Upper lobe of right lung (tissue), 1 donor: ENCODE data around the gene MED12L. TPM values are rescaled to one million over a fixed set of nuclear protein-coding genes. Genes with fewer than 3 reads are reported as not detected.

Experiments
- ATAC-seq: fragments of 200-7000 bp; cut with Tn5 transposase; one replicate; pipeline ENCODE4 v1.9.1; 2020; ENCODE audit warnings: mild to moderate bottlenecking, moderate library complexity
- DNase-seq: peaks from one replicate; pipeline ENCODE4 v3.0.0-alpha.2; 2020
- H3K27ac ChIP-seq: fragments of 200-600 bp; one replicate; pipeline ENCODE4 v1.8.0; 2022
- H3K27me3 ChIP-seq: fragments of 200-600 bp; one replicate; pipeline ENCODE4 v1.8.0; 2022; ENCODE audit warnings: mild to moderate bottlenecking
- H3K36me3 ChIP-seq: fragments of 200-600 bp; one replicate; pipeline ENCODE4 v1.8.0; 2022
- H3K4me1 ChIP-seq: fragments of 200-600 bp; one replicate; pipeline ENCODE4 v1.8.0; 2022
- H3K4me3 ChIP-seq: fragments of 200-600 bp; one replicate; pipeline ENCODE4 v1.8.0; 2022; ENCODE audit warnings: mild to moderate bottlenecking
- H3K9me3 ChIP-seq: fragments of 200-600 bp; one replicate; pipeline ENCODE4 v1.8.0; 2022
- intact Hi-C: fragments of 100-400 bp; cut with DNase I; formaldehyde crosslinking; loops from one replicate; pipeline ENCODE4 v1.11.0; 2022
- total RNA-seq: library from RNA; stranded (reverse); fragmentation: NEBNext Ultra II Directional; extraction: Animal tissue kit (Norgen Biotek cat#: 25700); gene quantifications from one replicate; pipeline ENCODE4 v1.2.1, GENCODE V29; 2021
- TF ChIP-seq, protein P1 (sequence below): fragments of 200-600 bp; IDR thresholded peaks from one replicate; pipeline ENCODE4 v1.8.0; 2022; ENCODE audit warnings: antibody characterized with exemption
- donor health status: DM: no; HTN: yes; CAD: no; lungs with severe emphysema.

The MED12L gene
- total RNA-seq, 1 donor from 2014 or later = 0.69 TPM

DNA sequence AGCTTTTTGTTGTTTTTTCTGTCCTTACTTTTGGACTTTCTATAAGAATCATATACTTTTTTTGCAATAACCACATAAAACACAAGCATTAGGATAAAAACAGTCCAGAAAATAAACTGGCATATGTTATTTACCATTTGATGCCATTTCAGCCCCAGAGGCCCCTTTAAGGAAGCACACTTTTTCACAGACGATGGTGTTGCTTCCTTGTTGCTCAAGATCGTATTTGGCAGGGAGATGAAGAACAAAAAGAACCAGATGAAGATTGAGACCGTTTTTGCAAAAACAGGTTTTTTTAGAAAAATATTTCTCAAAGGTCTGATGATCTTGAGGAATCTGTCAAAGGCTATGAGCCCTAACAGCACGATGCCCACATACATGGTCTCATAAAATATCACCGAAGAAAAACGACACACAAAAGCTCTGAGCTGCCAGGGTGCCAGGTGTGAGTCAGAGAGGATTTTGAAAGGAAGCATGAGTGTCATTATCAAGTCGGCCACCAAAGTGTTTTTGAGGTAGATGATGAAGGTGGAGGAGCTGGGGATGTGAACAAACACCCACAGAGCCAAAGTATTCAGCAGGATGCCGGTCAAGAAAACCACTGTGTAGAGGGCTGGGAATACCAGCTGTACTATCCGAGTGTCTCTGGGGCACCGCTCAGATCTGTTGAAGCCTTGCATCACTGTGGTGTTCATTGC is 243.0 kb downstream of the MED12L start:
- no peaks in the 10 kb centered on the region for H3K36me3 ChIP-seq
- H3K4me3 ChIP-seq = peak overlapping the region; percentile 32
- ATAC-seq (peak; percentile 62), DNase-seq (no peak)
- H3K4me1 ChIP-seq = peaks cover 4% of the 10 kb centered on the region
- intact Hi-C loops = no loop called here
- H3K27me3 ChIP-seq = no peaks in the 10 kb centered on the region
- peak overlapping the region; percentile 37 for H3K27ac ChIP-seq
- no peaks in the 10 kb centered on the region for H3K9me3 ChIP-seq
- TF ChIP-seq, protein P1, sequence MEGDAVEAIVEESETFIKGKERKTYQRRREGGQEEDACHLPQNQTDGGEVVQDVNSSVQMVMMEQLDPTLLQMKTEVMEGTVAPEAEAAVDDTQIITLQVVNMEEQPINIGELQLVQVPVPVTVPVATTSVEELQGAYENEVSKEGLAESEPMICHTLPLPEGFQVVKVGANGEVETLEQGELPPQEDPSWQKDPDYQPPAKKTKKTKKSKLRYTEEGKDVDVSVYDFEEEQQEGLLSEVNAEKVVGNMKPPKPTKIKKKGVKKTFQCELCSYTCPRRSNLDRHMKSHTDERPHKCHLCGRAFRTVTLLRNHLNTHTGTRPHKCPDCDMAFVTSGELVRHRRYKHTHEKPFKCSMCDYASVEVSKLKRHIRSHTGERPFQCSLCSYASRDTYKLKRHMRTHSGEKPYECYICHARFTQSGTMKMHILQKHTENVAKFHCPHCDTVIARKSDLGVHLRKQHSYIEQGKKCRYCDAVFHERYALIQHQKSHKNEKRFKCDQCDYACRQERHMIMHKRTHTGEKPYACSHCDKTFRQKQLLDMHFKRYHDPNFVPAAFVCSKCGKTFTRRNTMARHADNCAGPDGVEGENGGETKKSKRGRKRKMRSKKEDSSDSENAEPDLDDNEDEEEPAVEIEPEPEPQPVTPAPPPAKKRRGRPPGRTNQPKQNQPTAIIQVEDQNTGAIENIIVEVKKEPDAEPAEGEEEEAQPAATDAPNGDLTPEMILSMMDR = no peak

DNA sequence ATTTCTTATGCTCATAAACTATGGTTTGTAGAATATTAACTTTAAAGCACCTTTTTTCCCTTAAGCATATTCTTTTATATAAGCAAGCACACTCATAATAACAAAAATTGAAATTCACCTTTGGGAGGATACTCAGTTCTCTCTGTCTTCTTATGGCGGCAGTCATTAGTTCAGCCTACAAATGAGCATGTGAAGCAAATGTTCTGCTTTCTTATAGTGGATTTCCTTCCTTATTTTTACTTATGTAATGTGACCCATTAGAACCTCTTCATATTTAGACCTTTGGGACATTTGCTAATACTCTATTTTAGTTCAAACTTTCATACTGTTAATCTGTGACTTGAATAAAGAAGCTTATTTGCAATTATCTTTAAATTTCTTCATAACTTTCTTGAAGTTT is 243.9 kb downstream of the MED12L start, which contains the start of gene P2RY13:
P2RY13 (minus strand) TSS at position 187 of the 400 bp plus-strand sequence; CDS start at position 166, 21 bp downstream.
- H3K4me1 ChIP-seq = peaks cover 4% of the 10 kb centered on the region
- peak within 1 kb of the TSS; percentile 32 for H3K4me3 ChIP-seq
- H3K27ac ChIP-seq = peak within 1 kb of the TSS; percentile 37
- no peaks in the 10 kb centered on the region for H3K9me3 ChIP-seq
- no peaks in the 10 kb centered on the region for H3K36me3 ChIP-seq
- ATAC-seq (peak; percentile 72), DNase-seq (no peak)
- TF ChIP-seq, protein P1 = no peak
- H3K27me3 ChIP-seq = no peaks in the 10 kb centered on the region
- intact Hi-C loops = no loop called here

DNA sequence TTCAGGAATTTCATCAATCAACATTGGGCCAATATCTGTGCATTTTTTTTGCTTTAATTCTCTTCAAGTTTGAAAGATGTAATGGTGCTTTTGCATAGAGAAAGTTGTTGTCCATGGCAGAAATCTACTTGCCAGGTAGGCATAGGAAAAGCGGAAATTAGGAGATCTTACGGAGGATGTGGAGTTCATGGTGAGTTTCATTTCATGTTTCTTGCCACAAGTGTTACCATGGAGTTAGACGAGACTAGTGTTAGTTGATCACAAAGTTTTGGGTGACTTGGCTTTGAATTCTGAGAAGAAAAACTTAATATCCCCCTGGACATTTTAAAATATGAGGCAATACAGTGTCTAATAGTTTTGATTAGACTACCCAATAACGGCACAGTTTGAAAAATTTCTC is 244.9 kb downstream of the MED12L start:
- no peaks in the 10 kb centered on the region for H3K27me3 ChIP-seq
- H3K4me1 ChIP-seq = peaks cover 4% of the 10 kb centered on the region
- no peaks in the 10 kb centered on the region for H3K36me3 ChIP-seq
- ATAC-seq = peak; percentile 25
- H3K9me3 ChIP-seq = no peaks in the 10 kb centered on the region
- TF ChIP-seq, protein P1 = no peak
- no peak for DNase-seq
- H3K27ac ChIP-seq = no peak overlapping the region
- intact Hi-C loops = no loop called here
- no peak overlapping the region for H3K4me3 ChIP-seq

DNA sequence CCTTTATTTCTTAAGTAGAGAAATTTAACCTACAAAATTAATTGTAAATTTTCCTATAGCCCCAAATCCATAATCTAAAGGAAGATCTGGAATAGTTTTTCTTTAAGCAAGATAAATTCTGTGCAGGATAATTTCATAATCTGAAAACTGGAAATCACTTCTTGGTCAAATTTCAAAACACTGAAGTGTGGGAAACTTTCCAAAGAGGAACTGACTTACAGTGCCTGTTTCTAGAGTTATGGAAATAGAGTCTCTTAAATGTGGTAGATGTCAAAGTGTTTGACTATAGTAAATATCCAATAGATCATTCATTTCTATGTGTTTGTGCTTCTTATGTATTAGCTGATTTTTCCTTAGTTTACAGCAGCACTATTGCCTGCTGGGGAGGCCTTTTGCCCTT is 245.4 kb downstream of the MED12L start:
- H3K4me3 ChIP-seq = no peak overlapping the region
- H3K9me3 ChIP-seq = no peaks in the 10 kb centered on the region
- H3K36me3 ChIP-seq = no peaks in the 10 kb centered on the region
- H3K27ac ChIP-seq = no peak overlapping the region
- ATAC-seq (peak; percentile 43), DNase-seq (no peak)
- TF ChIP-seq, protein P1 = no peak
- peaks cover 4% of the 10 kb centered on the region for H3K4me1 ChIP-seq
- intact Hi-C loops = no loop called here
- no peaks in the 10 kb centered on the region for H3K27me3 ChIP-seq

DNA sequence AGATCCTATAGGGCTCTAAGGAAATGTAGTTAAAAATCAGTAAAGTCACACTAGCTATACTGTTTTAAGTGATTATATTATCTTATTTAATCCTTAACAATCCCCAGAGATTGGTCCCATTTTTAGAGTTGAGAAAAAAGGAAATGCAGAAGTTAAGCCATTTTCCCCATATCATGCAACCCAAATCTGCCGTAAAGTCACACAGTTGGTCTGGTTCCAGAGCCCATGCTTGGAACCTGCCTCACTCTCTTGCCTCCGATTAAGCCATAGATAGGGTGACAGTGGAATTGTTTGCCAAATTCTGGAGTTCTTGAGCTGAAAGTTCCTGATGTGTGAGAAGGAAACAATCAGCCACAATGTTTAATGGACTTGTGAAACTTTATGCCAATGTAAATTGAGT is 246.2 kb downstream of the MED12L start:
- Histone ChIP-seq H3K27ac (no peak overlapping the region), H3K9me3 (no peaks in the 10 kb centered on the region), H3K4me3 (no peak overlapping the region), H3K36me3 (no peaks in the 10 kb centered on the region), H3K27me3 (no peaks in the 10 kb centered on the region), H3K4me1 (peaks cover 4% of the 10 kb centered on the region)
- intact Hi-C loops = no loop called here
- DNase-seq (no peak), ATAC-seq (peak; percentile 33)
- TF ChIP-seq, protein P1 = no peak
